Kidney glomerular epithelial cell (primary cell): ENCODE measurements around the gene SKIDA1.

Experiments
- DNase-seq: peaks from one replicate; lab custom pipeline; 2025; lab: John Stamatoyannopoulos, UW

SKIDA1 gene

GRCh38 chr10:21529032-21529910 is 3.8 kb upstream of the SKIDA1 start:
- DNase-seq = no peak

- peak; percentile 59 for DNase-seq
Observed at GRCh38 chr10:21528236-21529031, 3.0 kb upstream of the SKIDA1 start.

GRCh38 chr10:21527598-21528235 is 2.2 kb upstream of the SKIDA1 start:
- peak; percentile 59 for DNase-seq

- DNase-seq = no peak
Observed at GRCh38 chr10:21526860-21527597, 1.5 kb upstream of the SKIDA1 start.

- DNase-seq = peak; percentile 77
Observed at GRCh38 chr10:21526188-21526859, 842 bp upstream of the SKIDA1 start.

GRCh38 chr10:21524526-21525366 is 736 bp downstream of the SKIDA1 start:
- peak; percentile 68 for DNase-seq

GRCh38 chr10:21524131-21524525 is 1.4 kb downstream of the SKIDA1 start:
- no peak for DNase-seq

- no peak for DNase-seq
Observed at GRCh38 chr10:21523557-21524008, 1.9 kb downstream of the SKIDA1 start.

- DNase-seq = no peak
Observed at GRCh38 chr10:21522631-21523406, 2.7 kb downstream of the SKIDA1 start.

- DNase-seq = no peak
Observed at GRCh38 chr10:21521751-21522533, 3.5 kb downstream of the SKIDA1 start.

GRCh38 chr10:21520949-21521348 is 4.5 kb downstream of the SKIDA1 start:
- no peak for DNase-seq

GRCh38 chr10:21520509-21520908 is 5.0 kb downstream of the SKIDA1 start:
- DNase-seq = no peak

- peak; percentile 53 for DNase-seq
Observed at GRCh38 chr10:21519941-21520436, 5.5 kb downstream of the SKIDA1 start.

GRCh38 chr10:21519397-21519933 is 6.0 kb downstream of the SKIDA1 start:
- no peak for DNase-seq

- peak; percentile 64 for DNase-seq
Observed at GRCh38 chr10:21518641-21519396, 6.7 kb downstream of the SKIDA1 start.

GRCh38 chr10:21518149-21518640 is 7.3 kb downstream of the SKIDA1 start:
- DNase-seq = peak; percentile 72
